Activated CD4-positive, CD25-positive, alpha-beta regulatory T cell treated with anti-CD3 and anti-CD28 coated beads, Interleukin-2, amount 50 U/mL, for 24 hours (primary cell): ENCODE data around the gene PGAM2.
"Not testable (repeated sequence)": the region's sequence is repeated elsewhere in the genome, so short reads cannot be mapped to it uniquely, and the experiment has no call there.

Experiments
- ATAC-seq, 2 donors: fragments of 150-1000 bp; cut with Tn5 transposase; one replicate each; pipeline ENCODE4 v1.10.0; 2021; ENCODE audit warnings: mild to moderate bottlenecking in 1 of 2, moderate library complexity in 1 of 2

PGAM2 gene

DNA sequence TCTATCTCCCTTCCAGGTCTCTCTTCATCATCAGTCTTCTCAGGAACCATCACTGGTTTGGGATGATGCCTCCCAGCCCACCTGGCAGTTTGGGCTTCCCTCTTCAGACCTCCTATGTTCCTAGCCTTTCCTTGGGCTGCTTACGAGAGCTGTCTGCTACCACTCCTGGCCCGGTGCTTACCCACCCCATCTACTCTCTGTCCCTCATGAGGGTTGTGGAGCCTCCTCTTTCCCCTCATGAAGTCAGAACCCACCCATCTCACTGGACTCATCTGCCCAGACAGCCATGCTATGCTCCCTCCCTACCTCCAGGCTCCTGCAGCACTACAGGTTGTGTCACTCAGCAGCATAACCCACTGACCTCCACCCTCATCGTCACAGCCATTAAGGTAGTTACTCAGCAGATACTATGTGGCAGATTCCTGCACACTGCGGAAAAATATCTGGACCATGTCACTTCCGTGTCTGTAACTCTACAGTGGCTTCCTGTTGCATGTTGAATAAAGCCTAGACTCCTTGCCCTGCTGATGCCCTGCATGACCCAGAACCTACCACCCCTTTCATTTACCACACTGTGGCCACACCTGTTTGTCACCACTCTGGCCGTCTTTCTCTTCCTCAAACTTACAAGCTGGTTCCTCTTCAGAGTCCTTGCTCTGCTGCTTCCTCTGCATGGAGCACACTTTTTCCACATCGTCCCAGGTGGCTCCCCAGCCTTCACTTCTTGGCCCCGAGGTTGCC, 18.9 kb downstream of the PGAM2 start:
- peak; percentile 67 for ATAC-seq

GRCh38 chr7:44045226-44046014, 19.9 kb downstream of the PGAM2 start:
- ATAC-seq = no peak

- peak; percentile 70 to 73 for ATAC-seq
Measured at GRCh38 chr7:44044315-44045225, 20.8 kb downstream of the PGAM2 start, which contains the start of gene DBNL. TSS of gene DBNL (plus strand) at chr7:44044702. CDS start at chr7:44044738, 36 bp downstream.

DNA sequence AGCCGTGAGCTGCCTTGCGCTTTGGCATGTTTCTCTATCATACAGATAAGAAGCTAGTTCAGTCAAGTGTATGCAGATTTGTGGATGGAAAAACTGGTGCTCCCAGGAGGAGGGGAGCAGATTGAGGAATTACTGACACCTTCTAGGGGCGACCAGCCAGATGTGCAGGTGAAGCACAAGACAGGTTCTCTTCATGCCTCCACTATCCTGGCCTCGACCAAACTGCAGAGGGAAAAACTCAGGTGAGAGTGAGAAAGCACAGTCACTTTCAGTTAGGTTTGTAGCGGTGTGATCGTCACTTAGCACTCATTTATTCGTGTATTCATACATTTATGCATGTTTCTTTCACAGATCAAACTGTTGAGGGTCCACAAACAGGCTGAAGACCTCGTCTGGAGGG, 21.5 kb downstream of the PGAM2 start:
- ATAC-seq = no peak

DNA sequence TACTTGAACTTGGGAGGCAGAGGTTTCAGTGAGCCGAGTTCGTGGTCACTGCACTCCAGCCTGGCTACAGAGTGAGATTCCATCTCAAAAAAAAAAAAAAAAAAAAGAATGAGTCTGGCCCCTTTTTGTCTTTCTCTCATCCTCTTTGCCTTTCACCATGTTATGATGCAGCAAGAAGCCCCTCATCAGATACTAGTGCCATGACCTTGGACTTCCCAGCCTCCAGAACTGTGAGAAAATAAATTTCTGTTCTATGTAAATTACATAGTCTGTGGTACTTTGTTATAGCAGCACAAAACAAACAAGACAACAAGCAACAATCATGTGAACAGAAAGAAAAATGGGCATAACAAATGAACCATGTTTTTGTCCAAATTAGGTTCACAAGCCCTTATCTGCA, 23.1 kb downstream of the PGAM2 start:
- no peak for ATAC-seq

DNA sequence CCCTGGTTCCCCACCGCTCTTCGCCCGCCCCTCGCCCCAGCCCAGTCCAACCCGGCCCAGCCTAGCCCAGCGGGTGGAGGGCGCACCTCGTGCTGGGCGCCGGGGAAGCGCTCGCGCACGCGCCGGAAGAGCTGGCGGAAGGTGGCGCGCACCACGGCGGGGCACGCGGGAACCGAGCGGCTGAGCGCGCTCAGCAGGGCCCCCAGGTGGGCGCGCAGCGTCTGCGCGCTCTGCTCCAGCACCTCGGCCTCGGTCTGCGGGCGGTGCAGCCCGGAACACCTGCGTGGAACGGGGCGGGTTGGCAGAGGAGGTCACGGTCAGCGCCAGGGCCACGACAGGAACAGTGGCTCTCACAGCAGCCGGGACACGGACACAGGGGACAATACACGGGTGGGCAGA, 24.9 kb downstream of the PGAM2 start:
- peak; percentile 66 to 68 for ATAC-seq

- ATAC-seq = peak; percentile 24 to 33
Measured at GRCh38 chr7:44039800-44040492, 25.4 kb downstream of the PGAM2 start.

DNA sequence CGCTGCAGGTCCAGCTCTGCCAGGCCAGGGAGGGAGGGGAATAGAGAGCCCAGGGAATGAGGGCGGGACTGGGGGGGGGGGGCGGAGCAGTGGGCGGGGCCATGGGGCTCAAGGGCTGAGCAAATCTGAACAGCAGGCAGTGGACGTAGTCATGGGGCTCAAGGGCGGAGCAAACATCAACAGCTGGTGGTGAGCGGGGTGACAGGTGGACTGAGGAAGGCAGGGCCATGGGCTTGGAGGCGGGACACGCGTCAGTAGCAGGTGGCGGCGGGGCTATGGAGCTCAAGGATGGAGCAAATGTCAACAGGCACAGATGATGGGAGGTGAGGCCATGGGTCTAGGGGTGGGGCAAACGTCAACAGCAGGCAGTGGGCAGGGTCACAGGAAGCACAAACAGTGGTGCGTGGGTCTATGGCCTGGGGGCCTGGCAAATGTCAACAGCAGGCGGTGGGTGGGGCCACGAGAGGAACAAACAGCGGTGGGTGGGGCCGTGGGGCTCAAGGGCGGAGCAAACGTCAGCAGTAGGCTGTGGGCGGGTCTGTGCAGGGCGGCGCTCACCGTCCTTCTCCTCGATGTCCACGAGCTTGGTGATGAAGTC, 26.3 kb downstream of the PGAM2 start:
- ATAC-seq = peak; percentile 53 to 60

GRCh38 chr7:44038553-44038952, 26.8 kb downstream of the PGAM2 start:
- not testable (repeated sequence) for ATAC-seq

- ATAC-seq = not testable (repeated sequence)
Measured at GRCh38 chr7:44037951-44038350, 27.4 kb downstream of the PGAM2 start.

DNA sequence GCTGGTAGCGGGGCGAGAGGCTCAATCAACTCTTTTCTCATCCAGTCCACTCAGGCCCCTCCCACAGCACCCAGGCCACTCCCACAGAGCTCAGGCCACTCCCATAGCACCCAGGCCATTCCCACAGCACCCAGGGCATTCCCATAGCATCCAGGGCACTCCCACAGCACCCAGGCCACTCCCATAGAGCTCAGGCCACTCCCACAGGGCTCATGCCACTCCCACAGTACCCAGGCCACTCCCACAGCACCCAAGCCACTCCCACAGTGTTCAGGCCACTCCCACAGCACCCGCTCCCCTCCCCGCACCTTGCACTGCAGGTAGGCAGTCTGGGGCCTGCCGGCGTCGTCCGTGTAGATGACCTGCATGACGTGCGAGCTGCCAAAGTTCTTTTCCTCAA, 29.0 kb downstream of the PGAM2 start:
- ATAC-seq = peak; percentile 7 to 8

- ATAC-seq = not testable (repeated sequence)
Measured at GRCh38 chr7:44033971-44034844, 31.2 kb downstream of the PGAM2 start.

DNA sequence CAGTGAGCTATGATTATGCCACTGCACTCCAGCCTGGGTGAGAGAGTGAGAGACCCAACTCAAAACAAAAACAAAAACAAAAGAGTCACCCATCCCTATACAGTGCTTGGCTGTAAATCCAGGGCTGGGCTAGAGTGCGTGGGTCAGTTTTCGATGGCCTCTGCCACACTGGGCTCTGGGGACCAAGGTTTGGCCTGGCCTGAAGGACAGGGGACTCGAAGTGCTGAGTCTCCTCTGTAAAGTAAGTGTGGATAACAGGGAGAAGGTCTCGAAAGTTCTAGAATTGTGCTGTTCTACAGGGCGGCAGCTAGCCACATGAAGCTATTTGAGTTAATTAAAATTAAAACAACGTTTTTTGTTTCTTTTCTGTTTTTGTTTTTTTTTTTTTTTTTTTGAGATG, 33.3 kb downstream of the PGAM2 start:
- not testable (repeated sequence) for ATAC-seq

GRCh38 chr7:44031319-44031718, 34.0 kb downstream of the PGAM2 start:
- ATAC-seq = not testable (repeated sequence)

GRCh38 chr7:44030029-44030428, 35.3 kb downstream of the PGAM2 start:
- ATAC-seq = not testable (repeated sequence)

- not testable (repeated sequence) for ATAC-seq
Measured at GRCh38 chr7:44029433-44029832, 35.9 kb downstream of the PGAM2 start.

- ATAC-seq = peak; percentile 50 to 63
Measured at GRCh38 chr7:44022796-44023467, 42.4 kb downstream of the PGAM2 start.

DNA sequence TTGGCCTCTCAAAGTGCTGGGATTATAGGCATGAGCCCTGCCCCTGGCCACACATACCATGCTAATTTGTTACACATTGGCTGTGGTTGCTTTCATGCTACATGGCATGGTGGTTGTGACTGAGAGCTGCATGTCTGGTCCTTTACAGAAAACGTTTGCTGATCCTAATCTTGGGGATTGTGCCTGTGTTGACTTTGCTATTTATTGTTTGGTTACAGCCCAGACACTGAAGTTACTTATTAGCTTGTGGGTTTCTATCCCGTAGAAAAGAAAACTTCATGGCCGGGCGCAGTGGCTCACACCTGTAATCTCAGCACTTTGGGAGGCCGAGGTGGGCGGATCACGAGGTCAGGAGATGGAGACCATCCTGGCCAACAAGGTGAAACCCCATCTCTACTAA, 43.3 kb downstream of the PGAM2 start:
- not testable (repeated sequence) for ATAC-seq

- not testable (repeated sequence) for ATAC-seq
Measured at GRCh38 chr7:44019825-44020224, 45.5 kb downstream of the PGAM2 start.
